H1 (cell line): ENCODE data around the gene C5AR2. TPM values are rescaled to one million over a fixed set of nuclear protein-coding genes. Genes with fewer than 3 reads are reported as not detected.

Experiments used
- EP300 ChIP-seq, 2 experiments: IDR thresholded peaks; 1 replicate in 1 of 2; 2 replicates in 1 of 2; pipeline ENCODE4 v1.6.1; 2011 to 2012; ENCODE audit warnings: low read depth in 2 of 2, low read length in 2 of 2, mild to moderate bottlenecking in 2 of 2, borderline replicate concordance in 1 of 2, inconsistent platforms in 1 of 2, moderate library complexity in 1 of 2
- NANOG ChIP-seq: IDR thresholded peaks from 2 replicates; pipeline ENCODE4 v1.6.1; 2011; ENCODE audit warnings: low read length, low read depth, mild to moderate bottlenecking, inconsistent platforms; ENCODE audit not compliant: insufficient read depth, poor library complexity, severe bottlenecking
- polyA plus RNA-seq, 7 experiments: library from polyadenylated mRNA; depleted of rRNA in 3 of 7; stranded (reverse) in 5 of 7; unstranded in 2 of 7; fragments of >200 nt in 5 of 7; fragments of 200-250 nt in 2 of 7; gene quantifications; 1 replicate in 5 of 7; 2 replicates in 1 of 7; 4 replicates in 1 of 7; pipeline versions ENCODE4 v1.2.1 to v1.2.3, GENCODE V29; 2011 to 2013; ENCODE audit warnings: missing spikeins in 2 of 7, mixed read lengths in 2 of 7
- total RNA-seq: library from RNA; stranded (reverse); fragmentation: NEBNext Ultra II Directional; extraction: Animal tissue kit (Norgen Biotek cat#: 25700); gene quantifications from 2 replicates; pipeline ENCODE4 v1.2.1, GENCODE V29; 2021

C5AR2 gene
- total and polyA plus RNA-seq, 2 of the 8 experiments (the other 6 are each of a cell fraction or from before 2014, with no cell fraction given): 0.08 to 0.15 TPM

GRCh38 chr19:47391510-47392223, 59.7 kb downstream of the C5AR2 start (continued):
- peak in 1 of 2 experiments; percentile 90; a peak in 2 of 3 replicates for TF ChIP-seq EP300 (IDR thresholded peaks at IDR 0.05; ENCODE audit: borderline replicate concordance in 1 of 2, low read depth in 2 of 2, low read length in 2 of 2)
- TF ChIP-seq NANOG: peak; percentile 56

Other genes with a start within 250 kb of the C5AR2 start
- gene ZC3H4, start 218.4 kb upstream of the C5AR2 start, total RNA-seq: 92.0 and 104 TPM in 2 replicates
- gene ZC3H4, start 218.4 kb upstream of the C5AR2 start, polyA plus RNA-seq (2011; rRNA removed): 6.6 and 9.8 TPM in 2 replicates
- 268 and 273 TPM in 2 replicates for gene SAE1, start 201.3 kb upstream of the C5AR2 start, total RNA-seq
- gene SAE1, start 201.3 kb upstream of the C5AR2 start, polyA plus RNA-seq (2011; rRNA removed): 204 and 213 TPM in 2 replicates
- 21.6 and 23.3 TPM in 2 replicates for gene BBC3, start 101.0 kb upstream of the C5AR2 start, total RNA-seq
- gene BBC3, start 101.0 kb upstream of the C5AR2 start, polyA plus RNA-seq (2011; rRNA removed): 13.2 and 26.4 TPM in 2 replicates
- gene CCDC9, start 75.7 kb upstream of the C5AR2 start, total RNA-seq: 25.7 and 29.8 TPM in 2 replicates
- 3.7 and 7.0 TPM in 2 replicates for gene CCDC9, start 75.7 kb upstream of the C5AR2 start, polyA plus RNA-seq (2011; rRNA removed)
- gene INAFM1, start 57.3 kb upstream of the C5AR2 start, total RNA-seq: 3.4 and 4.4 TPM in 2 replicates
- 2.6 and 3.9 TPM in 2 replicates for gene INAFM1, start 57.3 kb upstream of the C5AR2 start, polyA plus RNA-seq (2011; rRNA removed)
- gene C5AR1, start 22.3 kb upstream of the C5AR2 start, total RNA-seq: 0.21 TPM in 1 of 2 replicates, not detected in the other
- gene C5AR1, start 22.3 kb upstream of the C5AR2 start, polyA plus RNA-seq (2011; rRNA removed): 0.20 and 0.33 TPM in 2 replicates
- 24.1 and 24.3 TPM in 2 replicates for gene DHX34, start 17.1 kb downstream of the C5AR2 start, total RNA-seq
- 17.5 and 27.2 TPM in 2 replicates for gene DHX34, start 17.1 kb downstream of the C5AR2 start, polyA plus RNA-seq (2011; rRNA removed)
- gene MEIS3, start 87.4 kb downstream of the C5AR2 start, total RNA-seq: 27.4 and 28.2 TPM in 2 replicates
- gene MEIS3, start 87.4 kb downstream of the C5AR2 start, polyA plus RNA-seq (2011; rRNA removed): 24.5 and 34.0 TPM in 2 replicates
- gene SLC8A2, start 139.7 kb downstream of the C5AR2 start, total RNA-seq: 7.3 and 8.3 TPM in 2 replicates
- 12.4 and 15.7 TPM in 2 replicates for gene SLC8A2, start 139.7 kb downstream of the C5AR2 start, polyA plus RNA-seq (2011; rRNA removed)
- gene KPTN, start 152.0 kb downstream of the C5AR2 start, total RNA-seq: 23.6 and 28.0 TPM in 2 replicates
- gene KPTN, start 152.0 kb downstream of the C5AR2 start, polyA plus RNA-seq (2011; rRNA removed): 31.3 and 45.2 TPM in 2 replicates
- 58.3 and 58.5 TPM in 2 replicates for gene NAPA, start 182.9 kb downstream of the C5AR2 start, total RNA-seq
- gene NAPA, start 182.9 kb downstream of the C5AR2 start, polyA plus RNA-seq (2011; rRNA removed): 78.2 and 101 TPM in 2 replicates
- 0.50 TPM in 1 of 2 replicates, not detected in the other for gene ZNF541, start 241.0 kb downstream of the C5AR2 start, total RNA-seq
- 0.05 and 0.11 TPM in 2 replicates for gene ZNF541, start 241.0 kb downstream of the C5AR2 start, polyA plus RNA-seq (2011; rRNA removed)